Testis (tissue), 3 donors: ENCODE results near the gene FSHR. TPM values are rescaled to one million over a fixed set of nuclear protein-coding genes. Genes with fewer than 3 reads are reported as not detected.

Experiments used
- DNase-seq: peaks from one replicate; pipeline ENCODE4 v3.0.0-alpha.2; 2019
- H3K27ac ChIP-seq, 2 donors: fragments of 200-600 bp; sonication (generic); one replicate each; pipeline ENCODE4 v1.5.1; 2019
- H3K27me3 ChIP-seq: fragments of 200-600 bp; sonication (generic); one replicate; pipeline ENCODE4 v1.5.1; 2019
- H3K36me3 ChIP-seq: fragments of 200-600 bp; sonication (generic); one replicate; pipeline ENCODE4 v1.5.1; 2017; ENCODE audit warnings: low read depth; ENCODE audit errors: missing control alignments
- H3K4me1 ChIP-seq: fragments of 200-600 bp; sonication (generic); one replicate; pipeline ENCODE4 v1.5.1; 2019
- H3K4me3 ChIP-seq, 2 donors: fragments of 200-600 bp; sonication (generic); one replicate each; pipeline ENCODE4 v1.5.1; 2017 to 2019
- H3K9me3 ChIP-seq: fragments of 200-600 bp; sonication (generic); one replicate; pipeline ENCODE4 v1.5.1; 2017
- POLR2A ChIP-seq: fragments of 450-650 bp; IDR thresholded peaks from one replicate; pipeline ENCODE4 v1.6.1; 2017; ENCODE audit warnings: antibody characterized with exemption, mild to moderate bottlenecking, moderate library complexity
- WGBS, 2 donors: methylation state at CpG; one replicate each; pipeline ENCODE4 v1.1.5; 2018; 5-methylcytosine and 5-hydroxymethylcytosine counted together
- intact Hi-C: fragments of 100-400 bp; cut with DNase I; formaldehyde crosslinking; loops from one replicate; pipeline ENCODE4 v1.15.1; 2023; ENCODE audit warnings: low total_unique reads
- microRNA-seq, 2 donors: library from miRNA; unstranded; fragments of <30 nt; microRNA quantifications; one replicate each; pipeline ENCODE4, GENCODE V29; 2016; ENCODE audit warnings: borderline number of aligned reads in 2 of 2, borderline replicate concordance in 1 of 2
- polyA plus RNA-seq: library from polyadenylated mRNA; stranded (reverse); fragments of 350-450 nt; fragmentation: Illumina TruSeq; extraction: RNeasy Lipid Tissue Mini Kit (QIAGEN cat#74804); gene quantifications from one replicate; pipeline ENCODE4 v1.2.3, GENCODE V29; 2014; ENCODE audit warnings: low read depth, low replicate concordance; ENCODE audit not compliant: insufficient read depth
- small RNA-seq, 2 donors: library from RNA; depleted of rRNA; stranded (forward); fragments of <200 nt; gene quantifications; one replicate each; pipeline ENCODE3, GENCODE V24; 2016
- total RNA-seq, 2 donors: library from RNA; depleted of rRNA; stranded (reverse); fragments of >200 nt; gene quantifications; one replicate each; pipeline ENCODE4 v1.2.3, GENCODE V29; 2016
- TF ChIP-seq, protein P1 (sequence below), 3 experiments: fragments of 450-650 bp in 2 of 3; fragments of 200-600 bp in 1 of 3; sonication (generic) in 1 of 3; IDR thresholded peaks; one replicate each; pipeline ENCODE4 v1.5.1; 2016 to 2019; ENCODE audit warnings: antibody characterized with exemption in 3 of 3, mild to moderate bottlenecking in 2 of 3, moderate library complexity in 1 of 3

The FSHR gene
- total and polyA plus RNA-seq, 3 donors from 2014 or later = 8.8 to 22.6 (median 22.0) TPM

DNA sequence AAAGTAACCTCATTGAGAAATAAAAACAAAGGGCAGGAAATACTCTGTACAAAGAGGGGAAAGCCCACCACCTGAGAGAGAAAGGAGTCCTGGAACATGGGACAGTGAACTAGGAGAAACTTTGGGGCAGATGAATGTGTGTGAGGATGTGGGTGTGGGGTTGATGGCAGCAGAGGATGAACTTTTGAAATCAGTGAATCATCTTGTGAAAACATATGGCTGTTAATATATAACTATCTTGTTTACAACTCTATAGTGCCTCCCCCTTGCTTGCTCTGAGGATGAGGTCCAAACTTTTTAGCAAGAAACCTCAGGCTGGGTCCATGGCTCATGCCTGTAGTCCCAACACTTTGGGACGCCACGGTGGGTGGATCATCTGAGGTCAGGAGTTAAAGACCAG lies 227.0 kb downstream of the FSHR start:
- 89 to 90% methylated on average over 2 of the region's 2 CpGs for WGBS, 2 donors
- H3K4me1 ChIP-seq = no peaks in the 10 kb centered on the region
- intact Hi-C loops = no loop called here
- no peaks in the 10 kb centered on the region for H3K9me3 ChIP-seq
- H3K36me3 ChIP-seq = no peaks in the 10 kb centered on the region
- H3K27ac ChIP-seq = no peak overlapping the region
- DNase-seq = no peak
- no peak overlapping the region for H3K4me3 ChIP-seq
- H3K27me3 ChIP-seq = no peaks in the 10 kb centered on the region
- TF ChIP-seq, protein P1, sequence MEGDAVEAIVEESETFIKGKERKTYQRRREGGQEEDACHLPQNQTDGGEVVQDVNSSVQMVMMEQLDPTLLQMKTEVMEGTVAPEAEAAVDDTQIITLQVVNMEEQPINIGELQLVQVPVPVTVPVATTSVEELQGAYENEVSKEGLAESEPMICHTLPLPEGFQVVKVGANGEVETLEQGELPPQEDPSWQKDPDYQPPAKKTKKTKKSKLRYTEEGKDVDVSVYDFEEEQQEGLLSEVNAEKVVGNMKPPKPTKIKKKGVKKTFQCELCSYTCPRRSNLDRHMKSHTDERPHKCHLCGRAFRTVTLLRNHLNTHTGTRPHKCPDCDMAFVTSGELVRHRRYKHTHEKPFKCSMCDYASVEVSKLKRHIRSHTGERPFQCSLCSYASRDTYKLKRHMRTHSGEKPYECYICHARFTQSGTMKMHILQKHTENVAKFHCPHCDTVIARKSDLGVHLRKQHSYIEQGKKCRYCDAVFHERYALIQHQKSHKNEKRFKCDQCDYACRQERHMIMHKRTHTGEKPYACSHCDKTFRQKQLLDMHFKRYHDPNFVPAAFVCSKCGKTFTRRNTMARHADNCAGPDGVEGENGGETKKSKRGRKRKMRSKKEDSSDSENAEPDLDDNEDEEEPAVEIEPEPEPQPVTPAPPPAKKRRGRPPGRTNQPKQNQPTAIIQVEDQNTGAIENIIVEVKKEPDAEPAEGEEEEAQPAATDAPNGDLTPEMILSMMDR (IDR thresholded peaks at IDR 0.05) = no peak
- TF ChIP-seq POLR2A = no peak

DNA sequence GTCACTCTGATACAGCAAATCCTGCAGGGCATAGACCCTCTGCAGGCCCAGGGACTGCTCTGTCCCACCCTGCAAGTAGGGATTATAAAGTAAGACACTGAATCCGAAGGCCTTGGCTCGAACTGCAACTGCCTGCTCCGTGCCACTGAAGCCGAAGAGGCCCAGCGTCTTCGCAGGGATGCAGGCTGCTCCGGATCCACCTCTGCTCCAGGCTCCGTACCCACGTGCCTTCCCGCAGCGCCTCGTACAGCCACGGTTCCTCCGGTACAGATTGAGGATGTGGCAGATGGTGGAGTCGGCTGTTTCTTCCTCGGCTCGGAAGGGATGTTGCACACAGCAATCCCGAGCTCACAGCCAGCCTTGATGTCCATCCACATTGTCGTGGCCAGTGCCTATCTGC lies 238.4 kb downstream of the FSHR start:
- no peaks in the 10 kb centered on the region for H3K4me1 ChIP-seq
- no peak overlapping the region for H3K27ac ChIP-seq
- H3K9me3 ChIP-seq = no peaks in the 10 kb centered on the region
- no peaks in the 10 kb centered on the region for H3K27me3 ChIP-seq
- no peak overlapping the region for H3K4me3 ChIP-seq
- TF ChIP-seq POLR2A = no peak
- TF ChIP-seq, protein P1 (IDR thresholded peaks at IDR 0.05) = no peak
- intact Hi-C loops = no loop called here
- WGBS, 2 donors = 74 to 91% methylated on average over 15 to 19 of the region's 19 CpGs
- no peaks in the 10 kb centered on the region for H3K36me3 ChIP-seq
- no peak for DNase-seq

GRCh38 chr2:48915227-48915626 lies 239.1 kb downstream of the FSHR start:
- Histone ChIP-seq H3K36me3 (no peaks in the 10 kb centered on the region), H3K4me1 (no peaks in the 10 kb centered on the region), H3K9me3 (no peaks in the 10 kb centered on the region), H3K4me3 (no peak overlapping the region), H3K27me3 (no peaks in the 10 kb centered on the region), H3K27ac (no peak overlapping the region)
- no peak for TF ChIP-seq POLR2A
- TF ChIP-seq, protein P1 (IDR thresholded peaks at IDR 0.05) = no peak
- intact Hi-C loops = no loop called here
- WGBS, 2 donors = 59 to 63% methylated on average over 6 to 10 of the region's 10 CpGs
- no peak for DNase-seq

- Histone ChIP-seq H3K4me1 (no peaks in the 10 kb centered on the region), H3K27ac (no peak overlapping the region), H3K27me3 (no peaks in the 10 kb centered on the region), H3K36me3 (no peaks in the 10 kb centered on the region), H3K9me3 (no peaks in the 10 kb centered on the region), H3K4me3 (no peak overlapping the region)
- TF ChIP-seq POLR2A = no peak
- TF ChIP-seq, protein P1 (IDR thresholded peaks at IDR 0.05) = no peak
- intact Hi-C loops = no loop called here
- WGBS, 2 donors = 16 to 24% methylated on average over 1 of the region's 1 CpG
- no peak for DNase-seq
Observed at GRCh38 chr2:48914477-48915089, 239.7 kb downstream of the FSHR start.

Small RNA genes within 50 kb of the gene (microRNA-seq; reads per million reads assigned to microRNA genes)
- gene MIR548BA = 0 reads per million in 2 donors

Small RNA genes within 50 kb of the gene (small RNA-seq; reads per million reads assigned to genes)
- 0 reads per million in 2 donors for gene MIR548BA
